Measurements from ENCODE around the gene TRMT10C.

The TRMT10C gene

GRCh38 chr3:101615525-101615924 lies 53.9 kb downstream of the TRMT10C start:
- Histone ChIP-seq H3K27ac (ENCODE audit: low read length) (no peak overlapping the region), H2AFZ (ENCODE audit: low read depth, low read length) (no peak overlapping the region), H3K27me3 (ENCODE audit: low read depth, low read length) (no peaks in the 10 kb centered on the region), H3K4me3 (ENCODE audit: low read length) (no peak overlapping the region), H3K9ac (ENCODE audit: low read length) (no peak overlapping the region), H3K36me3 (replicated peaks; ENCODE audit: low read depth, low read length) (no peaks in the 10 kb centered on the region), H4K20me1 (ENCODE audit: insufficient read depth, low read length) (no peaks in the 10 kb centered on the region), H3K4me1 (ENCODE audit: low read length) (peaks cover 31% of the 10 kb centered on the region), H3K4me2 (ENCODE audit: low read length) (peak overlapping the region; percentile 16; the same call in 1 of the 2 replicates), H3K79me2 (ENCODE audit: low read length) (no peaks in the 10 kb centered on the region), H3K9me3 (ENCODE audit: insufficient read depth, low read length) (no peaks in the 10 kb centered on the region)
- TF ChIP-seq CTCF (IDR thresholded peaks at IDR 0.05; ENCODE audit: low read depth, low read length) (no peak), EZH2phosphoT487 (IDR thresholded peaks at IDR 0.05; ENCODE audit: low read depth) (no peak)

Data from OCI-LY3 (cell line).